MM.1S (cell line): ENCODE results near the gene OR10Z1.

Source experiments
- CTCF ChIP-seq: fragments of 300-600 bp; sonication (generic); IDR thresholded peaks from 2 replicates; pipeline ENCODE4 v1.5.1; 2016; ENCODE audit warnings: antibody characterized with exemption, low read length, mixed read lengths
- EZH2 ChIP-seq: fragments of 300-600 bp; sonication (generic); optimal IDR thresholded peaks from 2 replicates; pipeline ENCODE3; 2017; ENCODE audit warnings: low read depth, mild to moderate bottlenecking, antibody characterized with exemption, low read length, mixed read lengths
- EZH2phosphoT487 ChIP-seq: fragments of 300-600 bp; sonication (generic); IDR thresholded peaks from 2 replicates; pipeline ENCODE4 v1.6.1; 2018; ENCODE audit warnings: antibody characterized with exemption, low read length

GRCh38 chr1:158604968-158605367 is at the start of gene OR10Z1:
- TF ChIP-seq CTCF (no peak), EZH2 (no peak), EZH2phosphoT487 (no peak)
